DMS 273 treated with DMSO at 0.1 percent for 48 hours (cell line): ENCODE data around the gene HOXD11.

Experiments
- DNase-seq: peaks from one replicate; lab custom pipeline; 2025; lab: John Stamatoyannopoulos, UW

HOXD11 gene

DNA sequence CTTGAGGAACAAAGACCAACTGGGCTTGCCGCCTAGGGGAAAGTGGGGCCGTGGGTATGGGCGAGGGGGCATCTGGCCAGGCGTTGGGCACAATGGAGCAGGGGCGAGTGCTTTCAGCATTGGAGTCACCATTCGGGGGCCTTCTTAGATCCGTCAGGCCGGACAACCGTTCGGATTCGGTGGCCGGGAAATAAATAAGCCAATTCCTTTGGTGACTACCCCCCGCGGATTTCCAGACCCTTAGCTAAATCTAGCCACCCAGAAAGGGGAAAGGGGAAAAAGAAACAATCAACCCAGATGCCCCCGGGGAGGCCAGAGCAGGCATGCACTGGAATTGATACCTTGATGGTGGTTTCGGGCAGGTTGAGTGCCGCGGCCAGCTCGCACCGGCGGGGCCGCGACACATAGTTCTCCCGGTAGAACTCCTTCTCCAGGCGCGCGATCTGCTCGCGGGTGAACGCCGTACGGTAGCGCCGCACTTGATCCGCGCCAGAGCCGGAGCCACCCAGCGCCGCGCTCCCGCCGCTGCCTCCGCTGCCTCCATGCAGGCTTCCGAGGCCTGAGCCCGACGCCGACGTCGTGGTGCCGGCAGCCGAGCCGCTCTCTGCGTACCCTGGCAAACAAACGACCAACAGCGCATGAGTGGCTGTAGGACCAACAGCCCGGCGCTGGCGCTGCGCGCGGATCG, 25.1 kb upstream of the HOXD11 start:
- no peak for DNase-seq

- DNase-seq: no peak
Measured at GRCh38 chr2:176082525-176082823, 24.6 kb upstream of the HOXD11 start.

GRCh38 chr2:176082824-176083751, 24.0 kb upstream of the HOXD11 start:
- DNase-seq: no peak

DNA sequence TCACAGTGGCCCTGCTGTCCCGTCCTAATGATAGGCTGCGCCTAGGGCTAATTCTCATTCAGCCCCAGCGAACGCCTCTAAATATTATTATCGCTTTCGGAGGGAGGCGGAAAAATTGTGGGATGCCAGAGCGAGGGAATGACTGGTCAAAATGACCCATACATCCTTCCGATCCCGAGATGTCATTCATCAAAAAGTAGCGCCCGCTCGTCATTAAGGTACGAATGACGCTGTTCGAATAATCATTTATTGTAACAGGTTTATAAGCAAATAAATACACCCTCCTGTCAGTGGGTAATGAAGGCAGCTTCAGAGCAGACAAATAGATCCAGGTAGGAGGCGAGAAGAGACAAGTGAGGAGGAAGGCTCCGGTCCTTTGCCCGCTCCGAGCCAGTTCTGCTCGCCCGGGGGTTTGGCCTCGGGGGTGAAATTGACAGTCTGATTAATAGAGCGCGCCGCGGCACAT, 23.3 kb upstream of the HOXD11 start, which contains the start of gene EVX2:
EVX2 (minus strand) TSS at position 167 of the 466 bp plus-strand sequence. CDS start 186 bp downstream, outside the sequence.
- no peak for DNase-seq

DNA sequence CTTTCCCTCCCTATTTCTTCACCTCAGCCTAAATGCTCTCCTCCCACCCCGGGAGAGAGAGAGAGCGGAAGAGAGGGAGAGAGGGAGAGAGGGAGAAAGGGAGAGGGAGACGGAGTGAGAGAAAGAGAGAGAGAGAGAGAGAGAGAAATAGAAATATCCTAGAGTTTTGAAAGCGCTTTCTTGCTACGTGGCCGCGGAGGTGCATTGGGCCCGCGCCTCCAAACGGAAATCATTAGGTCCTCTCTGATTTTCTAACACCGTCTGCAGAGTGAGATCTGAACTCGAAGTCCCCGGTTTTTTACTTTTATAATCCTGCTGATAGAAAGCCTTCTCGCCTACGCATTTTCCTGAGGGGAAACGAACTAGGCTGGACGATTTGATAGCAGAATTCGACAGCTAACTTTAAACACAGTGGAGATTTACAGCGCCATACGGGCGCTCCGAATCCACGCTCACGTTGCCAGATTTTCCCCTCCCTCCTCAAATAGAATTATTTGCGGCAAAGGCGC, 22.4 kb upstream of the HOXD11 start:
- no peak for DNase-seq

DNA sequence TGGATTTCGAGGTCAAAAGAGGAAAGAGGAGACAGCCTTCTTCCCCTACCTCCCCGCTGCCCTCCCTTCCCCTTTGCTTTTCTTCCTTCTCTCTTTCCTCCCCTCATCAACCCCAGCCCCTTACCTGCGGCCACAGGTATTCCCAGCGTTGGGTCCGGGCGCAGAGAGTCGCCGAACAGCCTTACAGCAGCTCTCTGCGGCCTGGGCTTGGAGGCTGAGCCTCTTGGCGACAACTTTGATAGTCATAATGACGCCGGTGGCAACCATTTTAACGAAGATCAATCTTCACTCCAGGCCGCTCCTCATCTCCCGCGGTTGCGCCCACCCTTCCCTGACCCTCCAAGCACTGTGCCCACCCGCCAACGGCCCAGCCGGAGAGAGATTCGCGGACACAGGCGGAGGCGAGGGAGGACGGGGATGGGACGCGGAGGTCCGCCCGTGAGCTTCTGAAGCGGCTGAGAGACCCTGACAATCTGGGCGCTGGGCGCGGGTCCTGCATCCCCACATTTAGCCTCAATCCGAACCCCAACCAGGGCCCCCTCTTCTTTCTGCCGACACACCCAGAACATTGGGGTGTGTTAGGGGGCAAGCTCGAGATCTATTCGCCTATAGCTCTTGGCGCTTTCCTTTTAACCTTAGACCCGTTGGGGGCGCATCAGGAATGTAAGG, 21.8 kb upstream of the HOXD11 start:
- DNase-seq: no peak

DNA sequence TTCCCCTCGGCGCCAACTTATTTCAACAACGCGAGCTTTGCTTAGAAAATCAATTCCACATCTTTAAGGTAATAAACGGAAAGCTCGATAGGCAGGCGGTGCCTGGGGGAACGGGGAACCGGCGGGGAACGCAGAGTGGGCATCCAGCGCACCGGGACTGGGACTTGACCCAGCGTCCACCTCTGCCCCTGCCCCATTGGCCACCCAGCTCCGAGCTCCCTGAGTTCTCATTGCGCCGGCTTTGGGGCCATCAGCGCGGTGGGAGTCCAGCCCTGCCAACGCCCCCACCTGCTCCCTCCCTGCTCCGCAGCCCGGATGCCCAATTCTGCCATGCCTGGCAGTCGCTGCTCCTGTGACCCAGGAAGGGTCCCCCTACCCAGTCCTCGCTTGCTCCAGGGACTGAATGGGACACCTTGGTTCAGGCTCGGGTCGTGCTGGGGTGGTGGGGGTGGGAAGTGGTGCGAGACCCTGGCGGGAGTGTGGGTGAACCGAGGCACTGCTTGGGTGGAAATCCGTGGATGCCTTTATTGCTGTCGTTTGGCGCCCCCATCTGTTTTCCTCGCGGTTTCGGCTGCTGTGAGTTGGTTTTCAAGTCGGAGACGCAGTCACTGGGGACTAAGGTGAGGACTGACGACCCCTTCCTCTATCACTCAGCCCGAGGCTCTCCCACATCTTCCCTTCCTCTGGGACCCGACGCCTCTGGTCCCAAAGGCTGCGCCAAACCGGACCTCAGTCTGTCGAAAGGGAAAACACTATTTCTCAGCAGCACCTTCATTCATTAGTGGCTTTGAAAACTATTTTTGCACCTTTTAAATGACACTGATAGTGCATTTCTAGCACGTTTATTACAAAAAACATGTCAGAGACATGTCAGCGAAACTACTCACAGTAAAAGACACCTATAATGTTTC, 21.0 kb upstream of the HOXD11 start:
- peak; percentile 30 for DNase-seq

- no peak for DNase-seq
Measured at GRCh38 chr2:176087330-176088047, 19.6 kb upstream of the HOXD11 start.

GRCh38 chr2:176088048-176088936, 18.8 kb upstream of the HOXD11 start:
- peak; percentile 3 for DNase-seq

GRCh38 chr2:176088937-176089842, 17.9 kb upstream of the HOXD11 start:
- DNase-seq: no peak

GRCh38 chr2:176089843-176090395, 17.2 kb upstream of the HOXD11 start:
- DNase-seq: no peak

GRCh38 chr2:176090862-176091261, 16.2 kb upstream of the HOXD11 start:
- no peak for DNase-seq

DNA sequence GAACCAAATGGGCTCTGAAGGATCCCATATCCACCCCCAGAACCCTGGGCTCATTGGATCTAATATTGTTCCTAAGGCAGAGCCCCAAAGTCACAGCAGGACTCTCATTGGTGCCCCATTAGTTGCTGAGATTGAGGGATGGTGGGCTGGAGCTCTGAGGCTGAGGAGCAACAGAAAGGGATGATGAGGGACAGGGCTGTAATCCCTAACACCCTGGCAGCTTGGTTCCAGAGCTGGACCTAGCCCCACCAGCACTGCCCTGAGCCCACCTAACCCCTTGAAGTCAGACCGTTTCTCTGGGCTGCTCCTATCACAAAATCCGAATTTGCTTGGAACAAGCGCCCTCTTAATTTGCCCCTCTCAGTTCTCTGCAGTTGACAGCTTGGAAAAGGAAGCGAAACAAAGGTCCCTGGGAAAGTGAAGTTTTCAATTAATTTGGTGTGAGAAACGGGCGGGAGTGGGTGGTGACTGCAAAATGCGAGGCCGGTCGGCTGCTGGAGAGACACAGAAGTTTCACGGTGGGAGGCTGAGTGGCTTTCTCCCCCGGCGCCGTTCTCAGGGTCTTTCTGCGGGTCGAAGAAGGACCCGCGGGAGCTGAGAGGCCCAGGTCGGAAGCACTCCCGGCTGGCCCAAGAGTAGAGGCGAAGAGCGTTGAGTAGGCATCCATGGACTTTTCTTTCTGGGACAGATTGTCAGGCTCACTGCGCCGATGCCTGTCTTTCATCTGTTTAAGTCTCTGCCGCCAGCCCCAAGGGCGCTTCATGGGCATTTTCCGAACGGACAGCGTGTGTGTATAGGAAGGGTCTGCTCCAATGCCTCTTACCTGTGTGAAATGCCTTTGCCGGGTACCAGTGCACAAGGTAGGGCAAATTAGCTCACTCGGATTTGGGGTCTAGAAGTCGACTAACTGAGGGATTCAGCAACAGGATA, 15.5 kb upstream of the HOXD11 start:
- DNase-seq: no peak

- DNase-seq: peak; percentile 9
Measured at GRCh38 chr2:176092270-176093144, 14.6 kb upstream of the HOXD11 start, which contains the start of gene HOXD13. HOXD13 (plus strand) TSS chr2:176092721; CDS start chr2:176092891, 170 bp downstream.

- DNase-seq: peak; percentile 28
Measured at GRCh38 chr2:176093145-176093897, 13.8 kb upstream of the HOXD11 start.
